Neural progenitor cell (in vitro differentiated cells): ENCODE results near the gene FILIP1. TPM values are rescaled to one million over a fixed set of nuclear protein-coding genes. Genes with fewer than 3 reads are reported as not detected.

ENCODE experiments used
- DNase-seq: peaks from one replicate; pipeline ENCODE4 v3.0.0-alpha.2; 2016; ENCODE audit warnings: low spot score
- H2AFZ ChIP-seq: fragments of 200-600 bp; sonication (generic); replicated peaks from 2 replicates; pipeline ENCODE4 v1.6.1; 2016; ENCODE audit warnings: antibody characterized with exemption
- H3F3A ChIP-seq: fragments of 200-600 bp; sonication (generic); 2 replicates; pipeline ENCODE4 v1.6.1; 2016; ENCODE audit warnings: antibody characterized with exemption, low read depth
- H3K27ac ChIP-seq: fragments of 200-600 bp; sonication (generic); 2 replicates; pipeline ENCODE4 v1.5.1; 2016; ENCODE audit warnings: mild to moderate bottlenecking
- H3K27me3 ChIP-seq: fragments of 200-600 bp; sonication (generic); 2 replicates; pipeline ENCODE4 v1.6.1; 2016; ENCODE audit warnings: mild to moderate bottlenecking, moderate library complexity
- H3K36me3 ChIP-seq: fragments of 200-600 bp; sonication (generic); 2 replicates; pipeline ENCODE4 v1.5.1; 2016
- H3K4me1 ChIP-seq: fragments of 200-600 bp; sonication (generic); 2 replicates; pipeline ENCODE4 v1.6.1; 2016; ENCODE audit warnings: mixed run types
- H3K4me2 ChIP-seq: fragments of 200-600 bp; sonication (generic); 2 replicates; pipeline ENCODE4 v1.6.1; 2016
- H3K4me3 ChIP-seq: fragments of 200-600 bp; sonication (generic); 2 replicates; pipeline ENCODE4 v1.5.1; 2016
- H3K79me2 ChIP-seq: fragments of 200-600 bp; sonication (generic); 2 replicates; pipeline ENCODE4 v1.6.1; 2016; ENCODE audit warnings: low read depth
- H3K9ac ChIP-seq: fragments of 200-600 bp; sonication (generic); 2 replicates; pipeline ENCODE4 v1.6.1; 2016
- H3K9me3 ChIP-seq: fragments of 200-600 bp; sonication (generic); 2 replicates; pipeline ENCODE4 v1.5.1; 2016; ENCODE audit warnings: low read depth
- H4K20me1 ChIP-seq: fragments of 200-600 bp; sonication (generic); 2 replicates; pipeline ENCODE4 v1.6.1; 2016; ENCODE audit warnings: low read depth
- H3K27ac Mint-ChIP-seq: 3 replicates; pipeline ENCODE4 v1.8.0; 2021; ENCODE audit warnings: mixed read lengths
- H3K27me3 Mint-ChIP-seq: 2 replicates; pipeline ENCODE4 v1.8.0; 2022; ENCODE audit warnings: low read depth, mild to moderate bottlenecking, inconsistent platforms, moderate library complexity, mixed read lengths; ENCODE audit not compliant: insufficient read depth
- H3K36me3 Mint-ChIP-seq: 3 replicates; pipeline ENCODE4 v1.8.0; 2021; ENCODE audit warnings: mixed read lengths
- H3K4me1 Mint-ChIP-seq: 3 replicates; pipeline ENCODE4 v1.8.0; 2021; ENCODE audit warnings: mixed read lengths
- H3K4me3 Mint-ChIP-seq: 3 replicates; pipeline ENCODE4 v1.8.0; 2021; ENCODE audit warnings: mild to moderate bottlenecking, moderate library complexity, mixed read lengths
- H3K9me3 Mint-ChIP-seq: 3 replicates; pipeline ENCODE4 v1.8.0; 2020; ENCODE audit warnings: mixed read lengths
- EZH2 ChIP-seq: fragments of 200-600 bp; sonication (generic); IDR thresholded peaks from 2 replicates; pipeline ENCODE4 v1.6.1; 2017; ENCODE audit warnings: antibody characterized with exemption, mild to moderate bottlenecking, moderate library complexity
- EZH2phosphoT487 ChIP-seq: fragments of 200-600 bp; sonication (generic); IDR thresholded peaks from 2 replicates; pipeline ENCODE4 v1.6.1; 2017; ENCODE audit warnings: antibody characterized with exemption
- total RNA-seq: library from RNA; depleted of rRNA; stranded (reverse); fragments of >200 nt; gene quantifications from 2 replicates; pipeline ENCODE4 v1.2.3, GENCODE V29; 2015; ENCODE audit warnings: low replicate concordance
- TF ChIP-seq, protein P1 (sequence below): fragments of 200-600 bp; sonication (generic); IDR thresholded peaks from 2 replicates; pipeline ENCODE4 v1.5.1; 2017; ENCODE audit warnings: antibody characterized with exemption, mild to moderate bottlenecking

Gene FILIP1
- total RNA-seq, 1 donor from 2014 or later = 22.6 TPM

DNA sequence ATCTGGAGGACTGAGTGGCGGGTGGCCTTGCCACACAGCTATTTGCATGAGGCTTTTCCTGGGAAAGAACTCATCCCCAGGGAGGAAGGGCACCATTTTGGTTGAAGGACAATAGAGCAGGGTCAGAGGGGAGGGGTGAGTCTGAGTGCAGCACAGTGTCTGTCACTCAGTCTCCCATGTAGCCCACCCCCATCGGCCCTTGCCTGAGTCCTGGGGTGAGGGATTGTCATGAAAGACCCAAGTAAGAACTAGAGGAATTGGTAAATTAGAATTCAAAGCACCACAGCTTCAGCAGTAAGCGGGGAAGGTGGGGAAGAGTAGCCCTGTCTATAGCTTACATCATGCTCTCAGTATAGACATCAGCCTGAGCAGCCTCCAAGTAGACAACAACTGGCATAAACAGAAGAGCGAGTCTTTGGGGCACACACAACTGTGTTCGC is 118.6 kb downstream of the FILIP1 start:
- Histone ChIP-seq H3K36me3 (no peaks in the 10 kb centered on the region), H3K4me2 (peak overlapping the region; percentile 16), H2AFZ (peak overlapping the region; percentile 86), H3K27ac (peak overlapping the region; percentile 75), H3K79me2 (no peaks in the 10 kb centered on the region), H4K20me1 (no peaks in the 10 kb centered on the region), H3K4me1 (peaks cover 45% of the 10 kb centered on the region), H3K9me3 (no peaks in the 10 kb centered on the region), H3K4me3 (no peak overlapping the region), H3K9ac (no peak overlapping the region), H3K27me3 (no peaks in the 10 kb centered on the region), H3F3A (peaks cover 23% of the 10 kb centered on the region)
- Mint-ChIP-seq H3K4me1 (peaks cover 33% of the 10 kb centered on the region), H3K4me3 (peak overlapping the region; percentile 28), H3K9me3 (no peaks in the 10 kb centered on the region), H3K36me3 (no peaks in the 10 kb centered on the region), H3K27me3 (no peaks in the 10 kb centered on the region), H3K27ac (peak overlapping the region; percentile 80)
- DNase-seq = peak; percentile 63
- TF ChIP-seq EZH2phosphoT487 = no peak
- TF ChIP-seq, protein P1, sequence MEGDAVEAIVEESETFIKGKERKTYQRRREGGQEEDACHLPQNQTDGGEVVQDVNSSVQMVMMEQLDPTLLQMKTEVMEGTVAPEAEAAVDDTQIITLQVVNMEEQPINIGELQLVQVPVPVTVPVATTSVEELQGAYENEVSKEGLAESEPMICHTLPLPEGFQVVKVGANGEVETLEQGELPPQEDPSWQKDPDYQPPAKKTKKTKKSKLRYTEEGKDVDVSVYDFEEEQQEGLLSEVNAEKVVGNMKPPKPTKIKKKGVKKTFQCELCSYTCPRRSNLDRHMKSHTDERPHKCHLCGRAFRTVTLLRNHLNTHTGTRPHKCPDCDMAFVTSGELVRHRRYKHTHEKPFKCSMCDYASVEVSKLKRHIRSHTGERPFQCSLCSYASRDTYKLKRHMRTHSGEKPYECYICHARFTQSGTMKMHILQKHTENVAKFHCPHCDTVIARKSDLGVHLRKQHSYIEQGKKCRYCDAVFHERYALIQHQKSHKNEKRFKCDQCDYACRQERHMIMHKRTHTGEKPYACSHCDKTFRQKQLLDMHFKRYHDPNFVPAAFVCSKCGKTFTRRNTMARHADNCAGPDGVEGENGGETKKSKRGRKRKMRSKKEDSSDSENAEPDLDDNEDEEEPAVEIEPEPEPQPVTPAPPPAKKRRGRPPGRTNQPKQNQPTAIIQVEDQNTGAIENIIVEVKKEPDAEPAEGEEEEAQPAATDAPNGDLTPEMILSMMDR = no peak
- no peak for TF ChIP-seq EZH2

DNA sequence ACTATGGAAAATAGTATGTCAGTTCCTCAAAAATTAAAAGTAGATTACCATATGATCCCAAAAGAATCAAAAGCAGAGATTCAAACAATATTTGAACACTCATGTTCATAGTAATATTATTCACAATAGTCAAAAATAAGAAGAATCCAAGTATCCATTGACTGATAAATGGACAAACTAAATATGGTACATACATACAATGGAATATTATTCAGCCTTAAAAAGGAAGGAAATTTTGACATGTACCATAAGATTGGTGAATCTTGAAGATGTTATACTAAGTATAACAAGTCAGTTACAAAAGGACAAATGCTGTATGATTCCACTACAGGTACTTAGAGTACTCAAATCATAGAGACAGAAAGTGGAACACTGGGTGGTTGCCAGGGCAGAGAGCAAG is 120.7 kb downstream of the FILIP1 start:
- H3F3A ChIP-seq = peaks cover 23% of the 10 kb centered on the region
- H3K27ac Mint-ChIP-seq = no peak overlapping the region
- TF ChIP-seq, protein P1 = no peak
- TF ChIP-seq EZH2 (no peak), EZH2phosphoT487 (no peak)
- no peaks in the 10 kb centered on the region for H3K36me3 ChIP-seq
- no peaks in the 10 kb centered on the region for H4K20me1 ChIP-seq
- H2AFZ ChIP-seq = no peak overlapping the region
- no peaks in the 10 kb centered on the region for H3K36me3 Mint-ChIP-seq
- H3K79me2 ChIP-seq = no peaks in the 10 kb centered on the region
- no peak overlapping the region for H3K27ac ChIP-seq
- H3K9me3 Mint-ChIP-seq = no peaks in the 10 kb centered on the region
- no peak overlapping the region for H3K4me2 ChIP-seq
- no peaks in the 10 kb centered on the region for H3K27me3 Mint-ChIP-seq
- H3K27me3 ChIP-seq = no peaks in the 10 kb centered on the region
- no peaks in the 10 kb centered on the region for H3K9me3 ChIP-seq
- H3K4me3 ChIP-seq = no peak overlapping the region
- DNase-seq = no peak
- no peak overlapping the region for H3K9ac ChIP-seq
- no peak overlapping the region for H3K4me3 Mint-ChIP-seq
- H3K4me1 Mint-ChIP-seq = peaks cover 38% of the 10 kb centered on the region
- peaks cover 37% of the 10 kb centered on the region for H3K4me1 ChIP-seq

GRCh38 chr6:75370011-75370410 is 123.6 kb downstream of the FILIP1 start:
- Mint-ChIP-seq H3K4me3 (no peak overlapping the region), H3K27ac (peak overlapping the region; percentile 65), H3K9me3 (no peaks in the 10 kb centered on the region), H3K36me3 (no peaks in the 10 kb centered on the region), H3K4me1 (peaks cover 17% of the 10 kb centered on the region), H3K27me3 (no peaks in the 10 kb centered on the region)
- Histone ChIP-seq H3K9ac (no peak overlapping the region), H3K27ac (no peak overlapping the region), H4K20me1 (no peaks in the 10 kb centered on the region), H3K4me3 (no peak overlapping the region), H3K79me2 (no peaks in the 10 kb centered on the region), H3K4me2 (no peak overlapping the region), H2AFZ (no peak overlapping the region), H3K9me3 (no peaks in the 10 kb centered on the region), H3K27me3 (no peaks in the 10 kb centered on the region), H3K4me1 (peaks cover 8% of the 10 kb centered on the region), H3F3A (peaks cover 7% of the 10 kb centered on the region), H3K36me3 (no peaks in the 10 kb centered on the region)
- DNase-seq = no peak
- no peak for TF ChIP-seq EZH2phosphoT487
- TF ChIP-seq, protein P1 = no peak
- no peak for TF ChIP-seq EZH2
